ENCODE data around the gene CABLES2.

CABLES2 gene

DNA sequence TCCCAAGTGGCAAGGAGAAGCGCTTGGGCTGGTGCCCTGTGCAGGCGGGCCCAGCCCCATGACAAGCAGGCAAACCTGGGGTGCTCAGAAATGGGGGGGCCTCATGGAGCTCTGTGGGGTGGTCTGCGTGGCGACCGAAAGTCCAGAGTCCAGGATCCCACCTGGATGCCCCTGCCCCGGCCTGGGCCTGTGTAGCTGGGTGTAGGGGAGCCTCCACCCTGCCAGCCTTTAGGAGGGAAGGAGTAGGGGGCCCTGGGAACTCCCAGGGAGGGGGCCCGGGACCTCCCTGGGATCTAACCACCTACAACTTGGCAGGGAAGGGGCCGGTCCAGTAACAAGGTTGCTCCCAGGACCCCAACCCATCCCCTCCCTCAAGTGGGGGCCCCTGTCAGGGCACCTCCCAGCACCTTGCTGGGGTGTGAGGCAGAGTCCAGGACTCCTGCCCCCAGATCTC is 35.5 kb downstream of the CABLES2 start:
- H4K20me1 ChIP-seq (ENCODE audit: insufficient read depth, low read length, poor library complexity, severe bottlenecking), result no peaks in the 10 kb centered on the region
- no peaks in the 10 kb centered on the region for H3K9me2 ChIP-seq (replicated peaks; ENCODE audit: low read depth, low read length)
- no peak overlapping the region for H3K4me2 ChIP-seq (ENCODE audit: low read depth, low read length, poor library complexity, severe bottlenecking)
- H3K79me2 ChIP-seq (ENCODE audit: insufficient read depth, low read length), result no peaks in the 10 kb centered on the region
- no peaks in the 10 kb centered on the region for H3K36me3 ChIP-seq (ENCODE audit: insufficient read depth, low read length)
- no peak overlapping the region for H2AFZ ChIP-seq (ENCODE audit: low read length)
- H3K4me3 ChIP-seq (ENCODE audit: low read length, poor library complexity, severe bottlenecking), result no peak overlapping the region
- no peaks in the 10 kb centered on the region for H3K27me3 ChIP-seq (ENCODE audit: insufficient read depth, low read length, poor library complexity, severe bottlenecking)
- no peak for TF ChIP-seq EZH2phosphoT487 (IDR thresholded peaks at IDR 0.05; ENCODE audit: borderline replicate concordance)
- TF ChIP-seq, protein P1, sequence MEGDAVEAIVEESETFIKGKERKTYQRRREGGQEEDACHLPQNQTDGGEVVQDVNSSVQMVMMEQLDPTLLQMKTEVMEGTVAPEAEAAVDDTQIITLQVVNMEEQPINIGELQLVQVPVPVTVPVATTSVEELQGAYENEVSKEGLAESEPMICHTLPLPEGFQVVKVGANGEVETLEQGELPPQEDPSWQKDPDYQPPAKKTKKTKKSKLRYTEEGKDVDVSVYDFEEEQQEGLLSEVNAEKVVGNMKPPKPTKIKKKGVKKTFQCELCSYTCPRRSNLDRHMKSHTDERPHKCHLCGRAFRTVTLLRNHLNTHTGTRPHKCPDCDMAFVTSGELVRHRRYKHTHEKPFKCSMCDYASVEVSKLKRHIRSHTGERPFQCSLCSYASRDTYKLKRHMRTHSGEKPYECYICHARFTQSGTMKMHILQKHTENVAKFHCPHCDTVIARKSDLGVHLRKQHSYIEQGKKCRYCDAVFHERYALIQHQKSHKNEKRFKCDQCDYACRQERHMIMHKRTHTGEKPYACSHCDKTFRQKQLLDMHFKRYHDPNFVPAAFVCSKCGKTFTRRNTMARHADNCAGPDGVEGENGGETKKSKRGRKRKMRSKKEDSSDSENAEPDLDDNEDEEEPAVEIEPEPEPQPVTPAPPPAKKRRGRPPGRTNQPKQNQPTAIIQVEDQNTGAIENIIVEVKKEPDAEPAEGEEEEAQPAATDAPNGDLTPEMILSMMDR (conservative IDR thresholded peaks at IDR 0.05; ENCODE audit: low read length), result no peak
- no peaks in the 10 kb centered on the region for H3K4me1 ChIP-seq (ENCODE audit: insufficient read depth, low read length, poor library complexity, severe bottlenecking)
- no peaks in the 10 kb centered on the region for H3K9me3 ChIP-seq (ENCODE audit: insufficient read depth, low read depth, low read length)
- no peak overlapping the region for H3K9ac ChIP-seq (ENCODE audit: low read depth, low read length, poor library complexity, severe bottlenecking)
- no peaks in the 10 kb centered on the region for H3F3A ChIP-seq (ENCODE audit: low read depth)

DNA sequence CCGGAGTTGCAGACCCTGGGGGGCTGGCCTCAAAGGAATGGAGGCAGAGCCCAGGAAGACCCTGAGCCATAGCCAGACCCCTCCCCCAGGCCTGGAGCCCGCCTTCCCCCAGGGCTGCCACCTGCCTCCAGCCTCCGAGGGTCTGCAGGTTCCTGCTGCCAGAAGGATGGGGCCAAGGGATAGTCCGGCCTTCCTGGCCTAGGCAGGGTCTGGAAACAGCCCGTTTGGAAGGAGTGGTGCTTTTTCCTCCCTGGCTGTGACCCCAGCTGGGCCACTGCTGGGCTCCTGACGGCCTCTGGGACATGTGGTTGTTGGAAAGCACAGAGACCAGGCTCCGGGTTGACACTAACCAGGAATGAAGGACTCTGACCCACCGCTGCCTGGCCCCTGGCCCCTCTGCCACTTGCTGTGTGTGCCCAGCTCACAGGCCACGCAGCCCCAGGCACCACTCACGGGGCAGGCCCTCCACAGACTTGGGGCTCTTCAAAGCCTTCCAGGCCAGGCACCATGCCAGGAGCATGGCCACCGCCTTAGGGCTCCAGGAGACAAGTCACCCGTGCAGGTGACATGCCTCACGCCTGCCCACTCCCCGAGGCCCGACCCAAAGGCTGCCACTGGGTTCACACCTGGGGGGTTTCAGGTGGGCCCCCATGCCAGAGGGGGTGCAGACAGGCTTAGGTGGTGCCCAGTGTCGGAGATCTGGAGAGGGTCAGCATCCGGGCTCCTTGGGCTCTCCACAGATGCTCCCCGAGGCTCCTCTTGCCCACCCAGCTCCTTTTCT is 36.1 kb downstream of the CABLES2 start:
- Histone ChIP-seq H3K9me3 (ENCODE audit: insufficient read depth, low read depth, low read length) (no peaks in the 10 kb centered on the region), H3K27me3 (ENCODE audit: insufficient read depth, low read length, poor library complexity, severe bottlenecking) (no peaks in the 10 kb centered on the region), H3F3A (ENCODE audit: low read depth) (no peaks in the 10 kb centered on the region), H3K9me2 (replicated peaks; ENCODE audit: low read depth, low read length) (no peaks in the 10 kb centered on the region), H3K4me2 (ENCODE audit: low read depth, low read length, poor library complexity, severe bottlenecking) (no peak overlapping the region), H3K4me3 (ENCODE audit: low read length, poor library complexity, severe bottlenecking) (no peak overlapping the region), H4K20me1 (ENCODE audit: insufficient read depth, low read length, poor library complexity, severe bottlenecking) (no peaks in the 10 kb centered on the region), H3K9ac (ENCODE audit: low read depth, low read length, poor library complexity, severe bottlenecking) (no peak overlapping the region), H2AFZ (ENCODE audit: low read length) (no peak overlapping the region), H3K36me3 (ENCODE audit: insufficient read depth, low read length) (no peaks in the 10 kb centered on the region), H3K4me1 (ENCODE audit: insufficient read depth, low read length, poor library complexity, severe bottlenecking) (no peaks in the 10 kb centered on the region), H3K79me2 (ENCODE audit: insufficient read depth, low read length) (no peaks in the 10 kb centered on the region)
- TF ChIP-seq, protein P1 (conservative IDR thresholded peaks at IDR 0.05; ENCODE audit: low read length), result no peak
- TF ChIP-seq EZH2phosphoT487 (IDR thresholded peaks at IDR 0.05; ENCODE audit: borderline replicate concordance), result no peak

DNA sequence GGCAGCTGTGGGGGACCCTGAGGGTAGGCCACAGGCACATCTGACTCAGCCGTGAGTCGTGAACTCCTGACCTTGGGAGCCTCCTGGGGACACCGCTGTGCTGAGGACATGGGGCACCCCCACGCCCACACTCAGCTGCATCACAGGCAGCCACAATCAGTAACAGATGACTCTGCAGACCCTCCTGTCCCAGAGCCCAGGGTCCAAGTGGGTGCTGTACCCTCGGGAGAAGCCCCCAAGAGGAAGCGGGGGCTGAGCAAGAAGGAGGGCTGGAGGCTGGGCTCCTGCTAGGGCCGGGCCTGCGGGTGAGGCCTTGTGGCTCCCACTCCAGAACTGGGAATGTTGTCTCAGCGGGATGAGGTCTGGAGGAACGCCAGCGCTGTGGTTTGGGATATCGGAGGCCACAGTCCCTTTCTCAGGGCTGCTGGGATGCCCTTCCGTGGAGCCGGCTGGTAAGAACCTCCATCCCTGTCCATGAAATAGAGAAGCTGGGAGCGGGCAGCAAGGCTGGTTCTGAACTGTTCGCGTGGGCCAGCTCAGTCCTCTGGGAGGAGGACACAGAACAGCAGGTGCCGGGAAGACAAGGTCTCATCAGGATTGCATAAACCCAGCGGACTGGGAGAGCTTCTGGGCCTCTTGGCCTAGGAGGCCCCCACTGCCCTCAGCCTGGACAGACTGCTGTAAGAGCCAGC is 36.8 kb downstream of the CABLES2 start:
- Histone ChIP-seq H3K79me2 (ENCODE audit: insufficient read depth, low read length) (no peaks in the 10 kb centered on the region), H3F3A (ENCODE audit: low read depth) (no peaks in the 10 kb centered on the region), H3K36me3 (ENCODE audit: insufficient read depth, low read length) (no peaks in the 10 kb centered on the region), H3K9me2 (replicated peaks; ENCODE audit: low read depth, low read length) (no peaks in the 10 kb centered on the region), H3K4me3 (ENCODE audit: low read length, poor library complexity, severe bottlenecking) (no peak overlapping the region), H3K4me1 (ENCODE audit: insufficient read depth, low read length, poor library complexity, severe bottlenecking) (no peaks in the 10 kb centered on the region), H3K9ac (ENCODE audit: low read depth, low read length, poor library complexity, severe bottlenecking) (no peak overlapping the region), H3K4me2 (ENCODE audit: low read depth, low read length, poor library complexity, severe bottlenecking) (no peak overlapping the region), H4K20me1 (ENCODE audit: insufficient read depth, low read length, poor library complexity, severe bottlenecking) (no peaks in the 10 kb centered on the region), H3K9me3 (ENCODE audit: insufficient read depth, low read depth, low read length) (no peaks in the 10 kb centered on the region), H2AFZ (ENCODE audit: low read length) (no peak overlapping the region), H3K27me3 (ENCODE audit: insufficient read depth, low read length, poor library complexity, severe bottlenecking) (no peaks in the 10 kb centered on the region)
- TF ChIP-seq, protein P1 (conservative IDR thresholded peaks at IDR 0.05; ENCODE audit: low read length), result no peak
- no peak for TF ChIP-seq EZH2phosphoT487 (IDR thresholded peaks at IDR 0.05; ENCODE audit: borderline replicate concordance)
